ENCODE results near the gene MED7.

DNA sequence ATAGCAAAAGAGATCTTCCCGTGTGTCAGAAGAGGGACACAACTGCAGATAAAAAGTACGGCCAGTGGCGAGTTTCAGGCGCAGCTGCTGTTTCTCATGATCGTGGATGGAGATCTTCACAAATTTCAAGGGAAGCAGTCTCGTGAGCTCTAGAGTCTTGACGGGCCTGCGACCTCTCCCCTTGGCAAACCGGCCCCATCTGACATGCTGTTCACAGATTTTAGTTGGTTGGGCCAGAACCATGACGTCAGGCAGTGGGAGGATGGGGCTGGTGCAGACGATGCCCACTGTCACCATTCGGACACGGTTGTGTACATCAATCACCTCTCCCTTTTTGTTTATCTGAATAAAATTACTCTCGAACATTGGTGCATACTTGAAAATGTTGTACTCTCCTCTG lies 23.0 kb upstream of the MED7 start:
- no peak for TF ChIP-seq EZH2 (IDR thresholded peaks at IDR 0.05; ENCODE audit: insufficient read depth, low read length)
- TF ChIP-seq, protein P1, sequence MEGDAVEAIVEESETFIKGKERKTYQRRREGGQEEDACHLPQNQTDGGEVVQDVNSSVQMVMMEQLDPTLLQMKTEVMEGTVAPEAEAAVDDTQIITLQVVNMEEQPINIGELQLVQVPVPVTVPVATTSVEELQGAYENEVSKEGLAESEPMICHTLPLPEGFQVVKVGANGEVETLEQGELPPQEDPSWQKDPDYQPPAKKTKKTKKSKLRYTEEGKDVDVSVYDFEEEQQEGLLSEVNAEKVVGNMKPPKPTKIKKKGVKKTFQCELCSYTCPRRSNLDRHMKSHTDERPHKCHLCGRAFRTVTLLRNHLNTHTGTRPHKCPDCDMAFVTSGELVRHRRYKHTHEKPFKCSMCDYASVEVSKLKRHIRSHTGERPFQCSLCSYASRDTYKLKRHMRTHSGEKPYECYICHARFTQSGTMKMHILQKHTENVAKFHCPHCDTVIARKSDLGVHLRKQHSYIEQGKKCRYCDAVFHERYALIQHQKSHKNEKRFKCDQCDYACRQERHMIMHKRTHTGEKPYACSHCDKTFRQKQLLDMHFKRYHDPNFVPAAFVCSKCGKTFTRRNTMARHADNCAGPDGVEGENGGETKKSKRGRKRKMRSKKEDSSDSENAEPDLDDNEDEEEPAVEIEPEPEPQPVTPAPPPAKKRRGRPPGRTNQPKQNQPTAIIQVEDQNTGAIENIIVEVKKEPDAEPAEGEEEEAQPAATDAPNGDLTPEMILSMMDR (IDR thresholded peaks at IDR 0.05; ENCODE audit: insufficient read depth, low read depth, low read length), result no peak
